Prostate gland (tissue), 2 donors: ENCODE results near the gene SIRPB1. TPM values are rescaled to one million over a fixed set of nuclear protein-coding genes. Genes with fewer than 3 reads are reported as not detected.

Experiments used
- DNase-seq: peaks from one replicate; pipeline ENCODE4 v3.0.0-alpha.2; 2019; ENCODE audit warnings: low spot score
- H3K27ac ChIP-seq, 2 donors: fragments of 200-600 bp; sonication (generic); 2 replicates each; pipeline ENCODE4 v1.5.1; 2017 to 2019
- H3K27me3 ChIP-seq: fragments of 200-600 bp; sonication (generic); replicated peaks from 2 replicates; pipeline ENCODE4 v1.5.1; 2019; ENCODE audit not compliant: insufficient read depth
- H3K36me3 ChIP-seq, 2 donors: fragments of 200-600 bp; sonication (generic); 1 replicate in 1 of 2; 2 replicates in 1 of 2; pipeline versions ENCODE4 v1.5.1 to v1.8.1; 2017 to 2019
- H3K4me1 ChIP-seq: fragments of 200-600 bp; sonication (generic); replicated peaks from 2 replicates; pipeline ENCODE4 v1.5.1; 2019
- H3K4me3 ChIP-seq, 2 donors: fragments of 200-600 bp; sonication (generic); 2 replicates each; pipeline ENCODE4 v1.5.1; 2017 to 2019
- H3K9me3 ChIP-seq: fragments of 200-600 bp; sonication (generic); 2 replicates; pipeline ENCODE4 v1.5.1; 2017
- CTCF ChIP-seq, 4 experiments: fragments of 200-600 bp in 2 of 4; fragments of 450-650 bp in 2 of 4; sonication (generic) in 2 of 4; IDR thresholded peaks; 1 replicate in 3 of 4; 2 replicates in 1 of 4; pipeline ENCODE4 v1.5.1; 2016 to 2019; ENCODE audit warnings: antibody characterized with exemption in 4 of 4, mild to moderate bottlenecking in 2 of 4, moderate library complexity in 2 of 4
- POLR2A ChIP-seq: fragments of 450-650 bp; IDR thresholded peaks from one replicate; pipeline ENCODE4 v1.6.1; 2016; ENCODE audit warnings: antibody characterized with exemption, mild to moderate bottlenecking
- POLR2AphosphoS5 ChIP-seq: sonication (generic); formaldehyde crosslinking; IDR thresholded peaks from one replicate; pipeline ENCODE4 v1.6.1; 2017; ENCODE audit warnings: antibody characterized with exemption
- WGBS: methylation state at CpG from one replicate; pipeline ENCODE4 v1.1.5; 2018; 5-methylcytosine and 5-hydroxymethylcytosine counted together
- intact Hi-C: fragments of 100-400 bp; cut with DNase I; formaldehyde crosslinking; loops from one replicate; pipeline ENCODE4 v1.14.2; 2022
- total RNA-seq, 2 donors: library from RNA; depleted of rRNA; stranded (reverse); fragments of >200 nt; gene quantifications; one replicate each; pipeline ENCODE4 v1.1.0, GENCODE V29; 2016

The SIRPB1 gene
- total RNA-seq, 2 donors from 2014 or later: 3.9 TPM; not detected in 1

GRCh38 chr20:1664911-1665310 lies 45.1 kb upstream of the SIRPB1 start:
- no peak for DNase-seq
- no peak overlapping the region for H3K4me3 ChIP-seq
- H3K36me3 ChIP-seq: no peaks in the 10 kb centered on the region
- 72% methylated on average over 3 of the region's 5 CpGs for WGBS
- no peak overlapping the region for H3K27ac ChIP-seq
- TF ChIP-seq POLR2A (no peak), POLR2AphosphoS5 (no peak), CTCF (IDR thresholded peaks at IDR 0.05) (no peak)
- H3K4me1 ChIP-seq: no peaks in the 10 kb centered on the region
- no peaks in the 10 kb centered on the region for H3K9me3 ChIP-seq
- intact Hi-C loops: no loop called here
- no peaks in the 10 kb centered on the region for H3K27me3 ChIP-seq

- intact Hi-C loops: no loop called here
- H3K4me1 ChIP-seq: no peaks in the 10 kb centered on the region
- WGBS: 43% methylated on average over 2 of the region's 2 CpGs
Measured at GRCh38 chr20:1663917-1664316, 44.1 kb upstream of the SIRPB1 start.

GRCh38 chr20:1661542-1662299 lies 41.9 kb upstream of the SIRPB1 start:
- TF ChIP-seq POLR2A: no peak
- TF ChIP-seq POLR2AphosphoS5: no peak
- no peak for TF ChIP-seq CTCF (IDR thresholded peaks at IDR 0.05)
- WGBS: 37% methylated on average over 2 of the region's 2 CpGs
- H3K27me3 ChIP-seq: no peaks in the 10 kb centered on the region
- no peak overlapping the region for H3K27ac ChIP-seq
- no peak overlapping the region for H3K4me3 ChIP-seq
- DNase-seq: no peak
- no peaks in the 10 kb centered on the region for H3K9me3 ChIP-seq
- no peaks in the 10 kb centered on the region for H3K36me3 ChIP-seq
- intact Hi-C loops: no loop called here
- H3K4me1 ChIP-seq: no peaks in the 10 kb centered on the region

More at GRCh38 chr20:1663917-1664316, 44.1 kb upstream of the SIRPB1 start:
- H3K9me3 ChIP-seq: no peaks in the 10 kb centered on the region
- no peaks in the 10 kb centered on the region for H3K36me3 ChIP-seq
- H3K27ac ChIP-seq: no peak overlapping the region
- TF ChIP-seq CTCF (IDR thresholded peaks at IDR 0.05): no peak
- no peak for DNase-seq
- no peaks in the 10 kb centered on the region for H3K27me3 ChIP-seq
- no peak overlapping the region for H3K4me3 ChIP-seq

GRCh38 chr20:1660246-1660645 lies 40.4 kb upstream of the SIRPB1 start:
- Histone ChIP-seq H3K27me3 (no peaks in the 10 kb centered on the region), H3K36me3 (no peaks in the 10 kb centered on the region), H3K4me3 (no peak overlapping the region), H3K27ac (no peak overlapping the region), H3K4me1 (no peaks in the 10 kb centered on the region), H3K9me3 (no peaks in the 10 kb centered on the region)
- intact Hi-C loops: no loop called here
- WGBS: 47% methylated on average over 2 of the region's 2 CpGs
- no peak for TF ChIP-seq POLR2AphosphoS5
- no peak for TF ChIP-seq CTCF (IDR thresholded peaks at IDR 0.05)
- TF ChIP-seq POLR2A: no peak
- no peak for DNase-seq
